Tibial nerve (tissue), 4 donors: ENCODE results near the gene ERI3. TPM values are rescaled to one million over a fixed set of nuclear protein-coding genes. Genes with fewer than 3 reads are reported as not detected.
"Not testable (repeated sequence)": the region's sequence is repeated elsewhere in the genome, so short reads cannot be mapped to it uniquely, and the experiment has no call there.

Experiments used
- DNase-seq, 2 donors: peaks; one replicate each; pipeline ENCODE4 v3.0.0-alpha.2; 2019; ENCODE audit warnings: low spot score in 2 of 2
- H3K27ac ChIP-seq, 4 donors: fragments of 200-600 bp; sonication (generic) in 3 of 4; one replicate each; pipeline ENCODE4 v1.5.1; 2017 to 2019; ENCODE audit warnings: mild to moderate bottlenecking in 1 of 4
- H3K27me3 ChIP-seq, 2 donors: fragments of 200-600 bp; sonication (generic) in 1 of 2; one replicate each; pipeline versions ENCODE4 v1.5.1 to v1.6.0; 2017 to 2019
- H3K36me3 ChIP-seq, 3 donors: fragments of 200-600 bp; sonication (generic); one replicate each; pipeline ENCODE4 v1.5.1; 2018 to 2019
- H3K4me1 ChIP-seq, 4 donors: fragments of 200-600 bp; sonication (generic) in 3 of 4; one replicate each; pipeline ENCODE4 v1.5.1; 2017 to 2019
- H3K4me3 ChIP-seq, 4 donors: fragments of 200-600 bp; sonication (generic) in 3 of 4; one replicate each; pipeline ENCODE4 v1.5.1; 2017 to 2019; ENCODE audit warnings: mild to moderate bottlenecking in 1 of 4, moderate library complexity in 1 of 4
- H3K9me3 ChIP-seq, 4 donors: fragments of 200-600 bp; sonication (generic) in 3 of 4; one replicate each; pipeline ENCODE4 v1.5.1; 2017 to 2019
- CTCF ChIP-seq, 5 experiments: fragments of 200-600 bp in 3 of 5; fragments of 450-650 bp in 2 of 5; sonication (generic) in 3 of 5; IDR thresholded peaks; one replicate each; pipeline ENCODE4 v1.5.1; 2016 to 2019; ENCODE audit warnings: antibody characterized with exemption in 5 of 5, mild to moderate bottlenecking in 3 of 5, moderate library complexity in 2 of 5
- EP300 ChIP-seq, 2 donors: sonication (generic); formaldehyde crosslinking; IDR thresholded peaks; one replicate each; pipeline ENCODE4 v1.6.1; 2017; ENCODE audit warnings: antibody characterized with exemption in 2 of 2, mild to moderate bottlenecking in 1 of 2
- POLR2A ChIP-seq, 2 donors: fragments of 450-650 bp; IDR thresholded peaks; one replicate each; pipeline ENCODE4 v1.6.1; 2017; ENCODE audit warnings: antibody characterized with exemption in 2 of 2, mild to moderate bottlenecking in 2 of 2, moderate library complexity in 2 of 2
- WGBS, 2 donors: methylation state at CpG; one replicate each; pipeline ENCODE4 v1.1.5; 2018; 5-methylcytosine and 5-hydroxymethylcytosine counted together
- small RNA-seq: library from RNA; depleted of rRNA; stranded (forward); fragments of <200 nt; gene quantifications from one replicate; pipeline ENCODE3, GENCODE V24; 2016
- total RNA-seq, 4 donors: library from RNA; depleted of rRNA; stranded (reverse); fragments of >200 nt; gene quantifications; one replicate each; pipeline ENCODE4 v1.1.0, GENCODE V29; 2016

ERI3 gene
- total RNA-seq, 4 donors from 2014 or later: 60.1 to 82.2 (median 66.5) TPM

- TF ChIP-seq CTCF (IDR thresholded peaks at IDR 0.05) (no peak), EP300 (IDR thresholded peaks at IDR 0.05) (no peak), POLR2A (IDR thresholded peaks at IDR 0.05) (no peak)
- Histone ChIP-seq H3K4me1 (peaks cover 0 to 11% (median 3%) of the 10 kb centered on the region in 4 donors), H3K27me3 (no peaks in the 10 kb centered on the region), H3K27ac (no peak overlapping the region), H3K4me3 (no peak overlapping the region), H3K36me3 (no peaks in the 10 kb centered on the region), H3K9me3 (no peaks in the 10 kb centered on the region)
- DNase-seq: no peak
These were observed 146.8 kb downstream of the ERI3 start for GRCh38 chr1:44208226-44208625.

- 88 to 95% methylated on average over 5 of the region's 5 CpGs for WGBS, 2 donors
- DNase-seq, H3K27me3 ChIP-seq, H3K27ac ChIP-seq, H3K9me3 ChIP-seq, H3K36me3 ChIP-seq, H3K4me3 ChIP-seq, H3K4me1 ChIP-seq: not testable (repeated sequence)
These were observed 148.5 kb downstream of the ERI3 start for GRCh38 chr1:44206545-44206944.

GRCh38 chr1:44200336-44200735 is 154.7 kb downstream of the ERI3 start:
- WGBS, 2 donors: 87 to 90% methylated on average over 8 of the region's 8 CpGs

GRCh38 chr1:44174630-44175029 is 180.4 kb downstream of the ERI3 start:
- Histone ChIP-seq H3K4me1 (no peaks in the 10 kb centered on the region), H3K9me3 (peaks cover 0 to 3% (median 0%) of the 10 kb centered on the region in 4 donors), H3K27me3 (no peaks in the 10 kb centered on the region), H3K4me3 (no peak overlapping the region), H3K27ac (no peak overlapping the region), H3K36me3 (no peaks in the 10 kb centered on the region)
- 78 to 79% methylated on average over 1 of the region's 1 CpG for WGBS, 2 donors
- no peak for DNase-seq
- TF ChIP-seq CTCF (IDR thresholded peaks at IDR 0.05) (no peak), POLR2A (IDR thresholded peaks at IDR 0.05) (no peak), EP300 (IDR thresholded peaks at IDR 0.05) (no peak)

More at GRCh38 chr1:44200336-44200735, 154.7 kb downstream of the ERI3 start:
- Histone ChIP-seq H3K4me1 (no peaks in the 10 kb centered on the region), H3K36me3 (no peaks in the 10 kb centered on the region), H3K4me3 (no peak overlapping the region), H3K9me3 (no peaks in the 10 kb centered on the region), H3K27ac (no peak overlapping the region), H3K27me3 (no peaks in the 10 kb centered on the region)
- TF ChIP-seq CTCF (IDR thresholded peaks at IDR 0.05) (no peak), POLR2A (IDR thresholded peaks at IDR 0.05) (no peak), EP300 (IDR thresholded peaks at IDR 0.05) (no peak)
- DNase-seq: no peak

Small RNA genes lying within 50 kb of the gene (small RNA-seq; reads per million reads assigned to genes)
- not detected for gene AL035417.1
- gene RNU6-369P: not detected

Other genes with a start within 250 kb of the ERI3 start
- not detected for gene KLF17, start 236.4 kb downstream of the ERI3 start, total RNA-seq
- gene KLF18, start 213.6 kb downstream of the ERI3 start, total RNA-seq: not detected
- gene DMAP1, start 141.8 kb downstream of the ERI3 start, total RNA-seq: 10 to 100 TPM; 39.8 to 81.2 (median 67.0) TPM
- 100 to 1,000 TPM; 110 to 151 (median 114) TPM for gene RNF220, start 50.0 kb upstream of the ERI3 start, total RNA-seq